IMR-90 (cell line): ENCODE data around the gene PCDHGA10. TPM values are rescaled to one million over a fixed set of nuclear protein-coding genes. Genes with fewer than 3 reads are reported as not detected.

Source experiments
- ATAC-seq: fragments of 200-7000 bp; cut with Tn5 transposase; 2 replicates; pipeline ENCODE4 v1.9.1; 2020; ENCODE audit warnings: low read depth, mild to moderate bottlenecking, moderate library complexity
- Bru-seq: library from RNA; stranded (reverse); fragments of 400-500 nt; gene quantifications from one replicate; lab custom pipeline; 2021; lab: Mats Ljungman, UMichigan
- BruChase-seq, 2 experiments: library from RNA; stranded (reverse); fragments of 400-500 nt; gene quantifications; one replicate each; lab custom pipeline; 2021; lab: Mats Ljungman, UMichigan
- BruUV-seq: library from RNA; stranded (reverse); fragments of 400-500 nt; replicated peaks from 2 replicates; lab custom pipeline; 2021; lab: Mats Ljungman, UMichigan
- CTCF ChIA-PET: fragments of 300-600 bp; formaldehyde crosslinking; extraction: SDS; loops from one replicate; lab custom pipeline; 2021; ENCODE audit warnings: antibody characterized with exemption; lab: Yijun Ruan, JAX
- POLR2A ChIA-PET: fragments of 300-600 bp; sonication (Branson Sonifier 250); formaldehyde crosslinking; loops from one replicate; lab custom pipeline; 2022; ENCODE audit warnings: antibody characterized with exemption; ENCODE audit not compliant: unreplicated experiment; lab: Charles Lee
- DNase-seq: peaks from one replicate; pipeline ENCODE4 v3.0.0; 2013
- H2AFZ ChIP-seq: replicated peaks from 2 replicates; pipeline ENCODE3; 2013; ENCODE audit warnings: low read length, mild to moderate bottlenecking; ENCODE audit not compliant: poor library complexity
- H2AK5ac ChIP-seq: 2 replicates; pipeline ENCODE4 v1.6.1; 2013; ENCODE audit warnings: low read depth, low read length, inconsistent platforms
- H2AK9ac ChIP-seq: replicated peaks from 2 replicates; pipeline ENCODE3; 2013; ENCODE audit warnings: mild to moderate bottlenecking, low read depth, low read length, moderate library complexity; ENCODE audit not compliant: poor library complexity
- H2BK120ac ChIP-seq: 2 replicates; pipeline ENCODE4 v1.6.1; 2013; ENCODE audit warnings: low read depth, low read length, inconsistent platforms
- H2BK15ac ChIP-seq: 3 replicates; pipeline ENCODE4 v1.6.1; 2013; ENCODE audit warnings: low read depth, low read length, inconsistent platforms
- H2BK20ac ChIP-seq: 2 replicates; pipeline ENCODE4 v1.6.1; 2013; ENCODE audit warnings: low read depth, mild to moderate bottlenecking, inconsistent platforms, low read length, moderate library complexity
- H2BK5ac ChIP-seq: 2 replicates; pipeline ENCODE4 v1.6.1; 2013; ENCODE audit warnings: mild to moderate bottlenecking, low read depth, low read length, inconsistent platforms; ENCODE audit not compliant: poor library complexity, severe bottlenecking
- H3K14ac ChIP-seq: replicated peaks from 2 replicates; pipeline ENCODE4 v1.6.1; 2013; ENCODE audit warnings: low read depth, low read length, inconsistent platforms
- H3K18ac ChIP-seq: 2 replicates; pipeline ENCODE4 v1.6.1; 2013; ENCODE audit warnings: low read depth, low read length, control low read depth
- H3K23ac ChIP-seq: 2 replicates; pipeline ENCODE4 v1.6.1; 2013; ENCODE audit warnings: low read depth, low read length, inconsistent platforms
- H3K27ac ChIP-seq: 2 replicates; pipeline ENCODE4 v1.5.1; 2013; ENCODE audit warnings: mild to moderate bottlenecking, control low read depth, low read length; ENCODE audit not compliant: insufficient read depth
- H3K27me3 ChIP-seq: 2 replicates; pipeline ENCODE4 v1.6.1; 2013; ENCODE audit warnings: low read length; ENCODE audit not compliant: control insufficient read depth, insufficient read depth
- H3K36me3 ChIP-seq: 2 replicates; pipeline ENCODE4 v1.6.1; 2013; ENCODE audit warnings: low read length, mixed read lengths; ENCODE audit not compliant: control insufficient read depth, insufficient read depth
- H3K4ac ChIP-seq: 2 replicates; pipeline ENCODE4 v1.6.1; 2013; ENCODE audit warnings: low read depth, low read length, inconsistent platforms
- H3K4me1 ChIP-seq: 2 replicates; pipeline ENCODE4 v1.6.1; 2013; ENCODE audit warnings: low read length, mixed read lengths; ENCODE audit not compliant: control insufficient read depth, insufficient read depth
- H3K4me2 ChIP-seq: 2 replicates; pipeline ENCODE4 v1.6.1; 2013; ENCODE audit warnings: low read depth, mild to moderate bottlenecking, control low read depth, low read length, moderate library complexity
- H3K4me3 ChIP-seq: 2 replicates; pipeline ENCODE4 v1.5.1; 2013; ENCODE audit warnings: low read depth, mild to moderate bottlenecking, control low read depth, low read length, moderate library complexity; ENCODE audit not compliant: insufficient read depth
- H3K56ac ChIP-seq: 2 replicates; pipeline ENCODE4 v1.6.1; 2013; ENCODE audit warnings: low read length, inconsistent platforms; ENCODE audit not compliant: insufficient read depth; ENCODE audit errors: extremely low read depth
- H3K79me1 ChIP-seq, 2 experiments: 2 replicates each; pipeline ENCODE4 v1.6.1; 2013; ENCODE audit warnings: low read length in 2 of 2, inconsistent platforms in 1 of 2, low read depth in 1 of 2
- H3K9ac ChIP-seq: 2 replicates; pipeline ENCODE4 v1.6.1; 2013; ENCODE audit warnings: low read depth, low read length, control low read depth
- H3K9me1 ChIP-seq: 2 replicates; pipeline ENCODE4 v1.6.1; 2013; ENCODE audit warnings: low read length, inconsistent platforms; ENCODE audit not compliant: insufficient read depth
- H3K9me3 ChIP-seq: 2 replicates; pipeline ENCODE4 v1.6.1; 2013; ENCODE audit warnings: low read length; ENCODE audit not compliant: control insufficient read depth, insufficient read depth
- H4K20me1 ChIP-seq: 2 replicates; pipeline ENCODE4 v1.6.1; 2013; ENCODE audit warnings: low read length, inconsistent platforms; ENCODE audit not compliant: insufficient read depth
- H4K5ac ChIP-seq: 2 replicates; pipeline ENCODE4 v1.6.1; 2013; ENCODE audit warnings: mild to moderate bottlenecking, low read depth, low read length, control low read depth
- H4K8ac ChIP-seq, 2 experiments: 2 replicates each; pipeline ENCODE4 v1.6.1; 2013; ENCODE audit warnings: low read depth in 2 of 2, low read length in 2 of 2, control low read depth in 1 of 2, inconsistent platforms in 1 of 2
- H4K91ac ChIP-seq: 2 replicates; pipeline ENCODE4 v1.6.1; 2013; ENCODE audit warnings: low read depth, low read length, inconsistent platforms; ENCODE audit not compliant: insufficient read depth
- CHD1 ChIP-seq: IDR thresholded peaks from 2 replicates; pipeline ENCODE4 v1.6.1; 2012; ENCODE audit warnings: low read depth, low read length, improper control_type of control experiment
- CTCF ChIP-seq: conservative IDR thresholded peaks from 2 replicates; pipeline ENCODE4 v1.5.1; 2012; ENCODE audit warnings: mild to moderate bottlenecking, low read depth, low read length, improper control_type of control experiment
- RAD21 ChIP-seq: IDR thresholded peaks from 2 replicates; pipeline ENCODE4 v1.6.1; 2012; ENCODE audit warnings: low read length, improper control_type of control experiment
- SMC3 ChIP-seq: fragments of 150-350 bp; IDR thresholded peaks from 2 replicates; pipeline ENCODE4 v1.6.1; 2016; ENCODE audit warnings: low read depth, mild to moderate bottlenecking, antibody characterized with exemption, low read length, moderate library complexity
- WGBS, 2 experiments: methylation state at CpG; one replicate each; pipeline versions ENCODE4 v1.1.5 to v1.1.7; 2013; ENCODE audit warnings: missing lambda C conversion rate in 2 of 2; ENCODE audit not compliant: insufficient read length in 1 of 2; ENCODE audit errors: extremely low coverage in 2 of 2; 5-methylcytosine and 5-hydroxymethylcytosine counted together
- dilution Hi-C: fragments of 300-500 bp; cut with HindIII; formaldehyde crosslinking; loops from one replicate; pipeline ENCODE4 v1.14.3; 2018; ENCODE audit warnings: low sequenced_read_pairs; ENCODE audit not compliant: unreplicated experiment
- in situ Hi-C: fragments of 300-500 bp; cut with MboI; formaldehyde crosslinking; loops from 3 replicates; pipeline ENCODE4 v1.14.3; 2019; ENCODE audit warnings: low sequenced_read_pairs, inconsistent platforms, mixed read lengths
- intact Hi-C: fragments of 100-400 bp; cut with micrococcal nuclease; formaldehyde crosslinking; loops from 2 replicates; pipeline ENCODE4 v1.10.0; 2022
- long read RNA-seq: library from polyadenylated mRNA; unstranded; transcript quantifications from one replicate; pipeline ENCODE4 v2.0.0, GENCODE V29; 2021; ENCODE audit not compliant: unreplicated experiment
- polyA plus RNA-seq, 3 experiments: library from polyadenylated mRNA; depleted of rRNA; stranded (reverse); fragments of >200 nt; gene quantifications; 2 replicates each; pipeline ENCODE4 v1.2.3, GENCODE V29; 2012; ENCODE audit warnings: low replicate concordance in 1 of 3
- total RNA-seq: library from RNA; depleted of rRNA; stranded (reverse); fragments of >200 nt; gene quantifications from 2 replicates; pipeline ENCODE4 v1.2.3, GENCODE V29; 2012; rRNA removed

PCDHGA10 gene
- total RNA-seq (6.6 and 6.9 TPM in 2 replicates), polyA plus RNA-seq (2012; rRNA removed) (3.4 TPM in 2 replicates), Bru-seq, nascent RNA (percentile 81 among the genes with signal in this experiment), BruChase-seq, experiment 1, labeled RNA remaining after a 6-hour chase (percentile 86 among the genes with signal in this experiment), BruChase-seq, experiment 2, labeled RNA remaining after a 2-hour chase (percentile 94 among the genes with signal in this experiment)
- polyA plus RNA-seq (2012; cell fraction: cytosol; rRNA removed): 2.3 and 3.5 TPM in 2 replicates
- 4.0 and 4.9 TPM in 2 replicates for polyA plus RNA-seq (2012; cell fraction: nucleus; rRNA removed; ENCODE audit: low replicate concordance)
- long read RNA-seq, full-length matches to known transcripts: 5 of 5 reads
- long read RNA-seq, partial matches to known transcripts: 0 of 5 reads
- long read RNA-seq, other reads (novel, unspliced or antisense): 0 of 5 reads

- Histone ChIP-seq H4K91ac (0 out of 2 replicates have a peak within 1 kb of the TSS, but pooled peaks have one; percentile 4), H3K18ac (no peak within 1 kb of the TSS; the same call in 1 of the 2 replicates), H2AK9ac (peak within 1 kb of the TSS; percentile 23), H4K8ac (peak within 1 kb of the TSS in 1 of 2 experiments; percentile 61; a peak in 2 of 4 replicates), H3K23ac (no peak within 1 kb of the TSS), H4K20me1 (no peaks in the 10 kb centered on the region), H3K4me2 (peak within 1 kb of the TSS; percentile 72), H3K79me1 (peaks cover 7 to 8% of the 10 kb centered on the region in 2 experiments; a peak in 2 of 4 replicates), H3K9ac (peak within 1 kb of the TSS; percentile 62), H3K14ac (no peak within 1 kb of the TSS), H2BK20ac (no peak within 1 kb of the TSS), H3K4me1 (no peaks in the 10 kb centered on the region), H3K56ac (peak within 1 kb of the TSS; percentile 28; the same call in 1 of the 2 replicates), H3K9me1 (no peaks in the 10 kb centered on the region), H2BK120ac (no peak within 1 kb of the TSS), H3K27ac (peak within 1 kb of the TSS; percentile 65; the same call in 1 of the 2 replicates), H3K9me3 (peaks cover 50% of the 10 kb centered on the region), H2AFZ (peak within 1 kb of the TSS; percentile 85), H3K36me3 (peaks cover 11% of the 10 kb centered on the region; the same call in 1 of the 2 replicates), H3K4ac (no peak within 1 kb of the TSS), H2BK15ac (no peak within 1 kb of the TSS), H4K5ac (no peak within 1 kb of the TSS), H2AK5ac (no peak within 1 kb of the TSS), H3K4me3 (peak within 1 kb of the TSS; percentile 55), H3K27me3 (no peaks in the 10 kb centered on the region), H2BK5ac (no peak within 1 kb of the TSS)
- intact Hi-C loops (loop anchor here (1.0 to 5.0 kb wide), 2 partner anchors 86 to 111 kb away; no protein-coding TSS in a partner anchor), dilution Hi-C loops (no loop called here), in situ Hi-C loops (no loop called here)
- DNase-seq (peak; percentile 80), ATAC-seq (peak; percentile 77)
- ChIA-PET CTCF (interaction anchor here (0.5 to 2.8 kb wide), 19 partner anchors 11 to 1084 kb away, joined by 3 to 25 read pairs (median 4); partner anchors contain the start of genes PCDHB11, PCDHGA1, PCDHGB5 and TAF7), POLR2A (interaction anchor here (0.7 kb wide), 1 partner anchor 145 kb away, joined by 4 read pairs; no protein-coding TSS in a partner anchor)
- TF ChIP-seq CTCF (peak; percentile 70), RAD21 (peak; percentile 61), SMC3 (peak; percentile 67), CHD1 (no peak)
- BruUV-seq: no TSS peak
- 26% methylated on average over 20 of the region's 31 CpGs; no CpG with 5 or more reads in 1 of the 2 experiments for WGBS, 2 experiments
These were observed at the start of gene PCDHGA10 for GRCh38 chr5:141412854-141413539. Gene PCDHGA10, plus strand, starts transcription at chr5:141412987. Its CDS starts 189 bp downstream, at chr5:141413176.
